Measurements from ENCODE around the gene LHX2.

The LHX2 gene

GRCh38 chr9:124015661-124016131, 4.1 kb downstream of the LHX2 start:
- peaks cover 99% of the 10 kb centered on the region for H3K27me3 ChIP-seq (ENCODE audit: insufficient read depth, low read length)
- H3K4me1 ChIP-seq (ENCODE audit: insufficient read depth, low read length), result peaks cover 18% of the 10 kb centered on the region; the same call in 1 of the 2 replicates
- no peaks in the 10 kb centered on the region for H3K9me3 ChIP-seq (ENCODE audit: insufficient read depth, low read depth, low read length)
- 1% methylated on average over 26 of the region's 26 CpGs for WGBS
- H3K9ac ChIP-seq (ENCODE audit: low read depth, low read length), result no peak overlapping the region
- H3K4me3 ChIP-seq (ENCODE audit: low read length), result peak overlapping the region; percentile 26; the same call in 1 of the 2 replicates
- no peak overlapping the region for H3K27ac ChIP-seq (ENCODE audit: low read depth, low read length)
- H3K36me3 ChIP-seq (ENCODE audit: insufficient read depth, low read length), result no peaks in the 10 kb centered on the region

- peak overlapping the region; percentile 51; the same call in 1 of the 2 replicates for H3K4me3 ChIP-seq (ENCODE audit: low read length)
- no peaks in the 10 kb centered on the region for H3K9me3 ChIP-seq (ENCODE audit: insufficient read depth, low read depth, low read length)
- H3K36me3 ChIP-seq (ENCODE audit: insufficient read depth, low read length), result no peaks in the 10 kb centered on the region
- peaks cover 16% of the 10 kb centered on the region; the same call in 1 of the 2 replicates for H3K4me1 ChIP-seq (ENCODE audit: insufficient read depth, low read length)
- 2% methylated on average over 37 of the region's 45 CpGs for WGBS
- H3K27ac ChIP-seq (ENCODE audit: low read depth, low read length), result no peak overlapping the region
- H3K27me3 ChIP-seq (ENCODE audit: insufficient read depth, low read length), result peaks cover 100% of the 10 kb centered on the region
- H3K9ac ChIP-seq (ENCODE audit: low read depth, low read length), result no peak overlapping the region
These were observed 4.8 kb downstream of the LHX2 start for GRCh38 chr9:124016175-124017050.

DNA sequence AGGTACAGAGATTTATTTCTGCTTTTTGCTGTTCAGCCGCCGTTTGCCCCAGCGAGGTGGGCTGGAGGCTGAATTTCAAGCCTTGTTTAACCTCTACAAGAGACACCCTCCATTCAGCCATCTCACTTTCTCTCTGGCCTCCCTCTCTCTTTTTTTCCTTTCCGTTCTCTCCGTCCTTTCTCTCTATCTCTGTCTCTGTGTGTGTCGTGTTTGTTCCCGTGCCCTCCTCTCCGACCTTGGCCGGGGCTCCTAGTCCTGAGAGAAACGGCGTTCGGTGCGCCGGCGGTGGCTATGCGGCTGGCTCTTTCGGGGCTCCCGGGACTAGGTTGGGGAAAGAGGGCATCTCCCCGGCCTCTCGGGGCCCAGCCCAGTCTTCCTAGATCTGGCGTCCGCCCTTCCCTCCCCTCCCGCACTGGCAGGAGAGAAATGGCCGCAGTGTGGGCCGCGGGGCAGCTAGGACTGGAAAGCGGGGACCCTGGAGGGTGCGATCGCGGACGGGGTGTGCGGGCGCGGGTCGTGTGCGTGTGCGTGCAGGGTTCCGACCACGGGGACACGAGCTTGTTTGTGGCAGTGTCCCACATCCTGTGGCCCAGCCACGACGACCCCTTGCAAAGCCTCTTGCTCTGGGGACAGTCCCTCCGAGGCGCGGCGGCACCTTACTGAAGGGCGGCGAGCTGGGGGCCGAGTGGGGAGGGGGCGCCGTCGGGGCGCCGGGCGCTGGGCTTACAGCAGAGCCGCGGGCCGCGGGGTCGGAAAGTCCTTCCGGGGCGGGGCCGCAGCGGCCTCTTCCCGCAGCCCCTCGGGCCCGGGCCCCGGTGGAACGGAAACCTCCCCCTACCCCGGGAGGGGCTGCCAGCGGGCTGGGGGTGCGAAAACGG, 5.7 kb downstream of the LHX2 start:
- H3K9ac ChIP-seq (ENCODE audit: low read depth, low read length), result no peak overlapping the region
- peaks cover 16% of the 10 kb centered on the region; the same call in 1 of the 2 replicates for H3K4me1 ChIP-seq (ENCODE audit: insufficient read depth, low read length)
- H3K27ac ChIP-seq (ENCODE audit: low read depth, low read length), result no peak overlapping the region
- H3K9me3 ChIP-seq (ENCODE audit: insufficient read depth, low read depth, low read length), result no peaks in the 10 kb centered on the region
- peaks cover 100% of the 10 kb centered on the region for H3K27me3 ChIP-seq (ENCODE audit: insufficient read depth, low read length)
- H3K4me3 ChIP-seq (ENCODE audit: low read length), result peak overlapping the region; percentile 51
- H3K36me3 ChIP-seq (ENCODE audit: insufficient read depth, low read length), result no peaks in the 10 kb centered on the region
- 1% methylated on average over 73 of the region's 73 CpGs for WGBS

DNA sequence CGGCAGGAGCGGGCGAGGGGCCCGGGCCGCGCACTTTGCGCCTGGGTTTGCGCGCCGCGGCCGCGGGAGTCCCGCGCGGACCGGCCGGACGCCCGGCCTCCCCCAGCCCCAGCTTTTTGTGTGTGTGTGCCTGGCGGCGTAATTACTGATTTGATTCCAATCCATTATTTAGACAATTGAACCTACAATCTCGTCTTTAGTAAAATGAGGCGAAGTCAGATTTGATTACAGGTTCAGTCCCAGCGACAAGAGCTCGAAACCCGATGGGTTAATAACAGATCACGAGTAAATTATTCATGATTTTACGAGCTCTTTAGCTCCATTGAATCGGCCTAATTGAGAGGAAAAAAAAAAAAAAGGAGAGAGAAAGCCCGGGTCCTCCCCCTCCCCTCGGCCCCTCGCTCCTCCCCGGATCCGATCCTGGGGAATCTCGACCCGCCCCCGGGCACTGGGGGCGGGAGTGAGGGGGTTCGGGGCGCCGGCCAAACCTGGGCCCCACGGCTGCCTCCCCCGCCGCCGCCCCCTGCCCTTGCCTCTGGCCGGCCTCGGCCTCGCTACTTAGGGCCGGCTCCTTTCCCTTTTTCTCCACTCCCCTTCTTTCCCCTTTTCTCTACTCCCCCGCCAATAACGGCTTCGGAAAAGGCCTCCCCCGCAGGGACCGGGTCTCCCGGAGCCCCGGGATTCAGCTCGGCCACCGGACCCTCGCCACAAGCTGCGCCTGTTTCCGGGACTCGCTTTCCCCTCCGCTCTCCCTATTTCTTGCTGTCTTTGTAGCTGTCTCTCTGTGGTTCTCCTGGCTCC, 6.6 kb downstream of the LHX2 start:
- Histone ChIP-seq H3K36me3 (ENCODE audit: insufficient read depth, low read length) (no peaks in the 10 kb centered on the region), H3K27me3 (ENCODE audit: insufficient read depth, low read length) (peaks cover 100% of the 10 kb centered on the region), H3K4me3 (ENCODE audit: low read length) (peak overlapping the region; percentile 51), H3K4me1 (ENCODE audit: insufficient read depth, low read length) (peaks cover 16% of the 10 kb centered on the region; the same call in 1 of the 2 replicates), H3K9me3 (ENCODE audit: insufficient read depth, low read depth, low read length) (no peaks in the 10 kb centered on the region), H3K27ac (ENCODE audit: low read depth, low read length) (no peak overlapping the region), H3K9ac (ENCODE audit: low read depth, low read length) (no peak overlapping the region)
- under 1% methylated on average over 61 of the region's 64 CpGs for WGBS

DNA sequence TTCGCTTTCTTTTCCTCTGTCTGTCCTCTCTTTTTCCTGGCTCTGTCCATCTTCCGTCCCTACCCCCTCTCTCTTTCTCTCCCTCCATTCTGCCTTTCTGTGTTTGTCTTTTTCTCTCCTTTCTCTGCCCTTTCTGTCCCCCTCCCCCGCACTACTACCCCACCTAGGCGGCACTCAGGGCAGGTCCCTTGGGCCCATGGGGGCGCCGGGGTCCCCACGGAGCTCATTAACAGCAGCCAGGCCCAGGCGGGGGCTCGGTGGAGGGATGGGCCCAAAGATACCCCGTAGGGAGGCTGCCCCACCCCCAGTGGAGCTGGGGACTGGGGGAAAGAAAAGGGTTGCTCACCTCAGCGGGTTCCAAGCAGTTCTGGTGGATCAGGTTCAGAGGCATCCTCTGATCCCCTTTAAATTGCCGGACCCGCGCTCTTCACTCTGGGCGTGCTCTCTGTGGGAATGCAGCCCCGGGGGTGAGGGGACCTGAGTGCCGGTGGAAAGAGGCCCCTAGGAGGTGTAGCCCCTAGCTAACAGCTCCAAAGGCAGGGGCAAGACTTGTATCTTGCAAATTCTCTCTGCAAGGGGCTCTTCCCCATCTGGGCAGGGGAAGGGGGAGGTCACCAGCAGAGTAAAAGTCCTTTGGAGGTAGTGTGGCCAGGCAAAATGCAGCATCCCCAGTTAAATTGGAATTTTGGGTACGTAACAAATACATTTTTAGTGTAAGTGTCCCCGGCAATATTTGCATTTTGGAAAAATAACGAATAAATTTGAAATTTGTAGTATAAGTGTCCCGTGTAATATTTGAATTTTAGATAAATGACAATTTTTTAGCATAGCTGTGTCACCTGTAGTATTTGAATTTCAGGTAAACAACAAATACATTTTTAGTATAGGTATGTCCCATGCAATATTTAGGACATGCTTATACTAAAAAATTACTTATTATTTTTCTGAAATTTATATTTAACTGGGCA, 7.4 kb downstream of the LHX2 start:
- Histone ChIP-seq H3K36me3 (ENCODE audit: insufficient read depth, low read length) (no peaks in the 10 kb centered on the region), H3K9me3 (ENCODE audit: insufficient read depth, low read depth, low read length) (no peaks in the 10 kb centered on the region), H3K4me3 (ENCODE audit: low read length) (peak overlapping the region; percentile 51), H3K4me1 (ENCODE audit: insufficient read depth, low read length) (peaks cover 16% of the 10 kb centered on the region; the same call in 1 of the 2 replicates), H3K27me3 (ENCODE audit: insufficient read depth, low read length) (peaks cover 100% of the 10 kb centered on the region), H3K27ac (ENCODE audit: low read depth, low read length) (no peak overlapping the region), H3K9ac (ENCODE audit: low read depth, low read length) (no peak overlapping the region)
- under 1% methylated on average over 21 of the region's 21 CpGs for WGBS

DNA sequence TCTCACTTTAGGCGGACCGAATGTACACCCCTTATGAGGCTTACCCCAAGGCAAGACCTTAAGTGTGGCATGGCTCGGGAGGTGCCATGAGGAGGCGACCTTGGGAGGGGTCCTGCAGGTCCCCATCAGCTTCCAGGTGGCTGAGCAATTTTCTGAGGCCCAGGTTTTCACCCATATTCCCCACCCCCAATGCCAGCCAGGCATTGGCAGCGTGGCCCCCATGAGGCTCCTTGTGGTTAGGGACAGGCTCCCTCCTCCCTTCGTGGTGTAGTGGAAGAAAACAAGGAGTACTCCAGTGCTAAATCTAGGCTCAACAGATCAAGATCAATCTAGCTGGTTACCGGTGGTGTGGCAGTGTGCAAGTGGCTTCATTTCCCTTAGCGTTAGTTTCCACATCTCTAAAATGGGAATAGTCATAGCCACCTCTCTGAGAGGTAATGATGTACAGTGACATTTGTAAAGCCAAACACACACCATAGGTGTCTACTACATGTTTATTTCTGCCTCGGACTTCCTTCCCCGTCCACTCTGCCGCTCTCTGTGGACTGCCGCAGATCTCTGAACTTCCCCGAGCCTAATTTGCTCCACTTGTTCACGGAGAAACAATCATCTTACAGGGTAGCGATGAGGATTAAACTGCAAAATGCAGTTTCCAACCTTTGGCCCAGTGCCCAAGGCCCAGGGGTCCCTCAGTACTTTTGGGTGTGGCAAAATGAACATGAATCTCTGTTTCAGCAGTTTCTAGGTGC, 8.4 kb downstream of the LHX2 start:
- no peak overlapping the region for H3K9ac ChIP-seq (ENCODE audit: low read depth, low read length)
- 10% methylated on average over 15 of the region's 15 CpGs for WGBS
- H3K4me1 ChIP-seq (ENCODE audit: insufficient read depth, low read length), result peaks cover 16% of the 10 kb centered on the region; the same call in 1 of the 2 replicates
- peaks cover 100% of the 10 kb centered on the region for H3K27me3 ChIP-seq (ENCODE audit: insufficient read depth, low read length)
- no peaks in the 10 kb centered on the region for H3K9me3 ChIP-seq (ENCODE audit: insufficient read depth, low read depth, low read length)
- H3K27ac ChIP-seq (ENCODE audit: low read depth, low read length), result no peak overlapping the region
- no peak overlapping the region for H3K4me3 ChIP-seq (ENCODE audit: low read length)
- H3K36me3 ChIP-seq (ENCODE audit: insufficient read depth, low read length), result no peaks in the 10 kb centered on the region

DNA sequence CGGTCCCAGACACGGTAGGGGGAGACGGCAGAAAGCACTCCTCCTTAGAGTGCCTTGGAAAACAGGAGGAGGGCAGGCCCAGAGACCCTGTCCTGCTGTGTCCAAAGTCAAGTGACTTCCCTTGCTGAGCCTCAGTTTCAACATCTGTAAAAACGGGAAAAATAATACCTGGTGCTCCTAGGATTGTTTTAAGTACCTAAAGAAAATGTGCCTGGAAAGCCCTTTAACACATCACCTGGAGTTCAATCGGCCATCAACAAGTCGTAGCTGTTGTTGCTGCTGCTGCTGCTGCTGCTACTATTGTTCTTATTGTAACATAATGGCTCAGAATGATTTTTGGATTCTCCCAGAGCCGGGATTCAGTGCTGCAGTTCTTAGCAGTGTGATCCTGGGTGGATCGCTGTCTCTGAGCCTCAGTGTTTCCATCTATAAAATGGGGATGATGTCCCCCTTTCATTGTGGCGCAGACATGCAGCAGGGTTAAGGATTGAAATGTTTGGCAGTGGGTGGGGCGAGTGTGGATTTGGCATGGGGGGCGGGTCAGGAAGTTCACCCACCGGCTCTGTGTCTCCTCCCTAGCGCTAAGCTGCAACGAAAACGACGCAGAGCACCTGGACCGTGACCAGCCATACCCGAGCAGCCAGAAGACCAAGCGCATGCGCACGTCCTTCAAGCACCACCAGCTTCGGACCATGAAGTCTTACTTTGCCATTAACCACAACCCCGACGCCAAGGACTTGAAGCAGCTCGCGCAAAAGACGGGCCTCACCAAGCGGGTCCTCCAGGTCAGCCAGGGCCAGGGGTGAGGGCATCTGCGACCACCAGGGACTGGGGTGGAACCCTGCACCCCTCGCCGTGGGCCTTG, 9.2 kb downstream of the LHX2 start:
- H3K9ac ChIP-seq (ENCODE audit: low read depth, low read length), result no peak overlapping the region
- peaks cover 92% of the 10 kb centered on the region for H3K27me3 ChIP-seq (ENCODE audit: insufficient read depth, low read length)
- no peaks in the 10 kb centered on the region for H3K9me3 ChIP-seq (ENCODE audit: insufficient read depth, low read depth, low read length)
- peaks cover 16% of the 10 kb centered on the region; the same call in 1 of the 2 replicates for H3K4me1 ChIP-seq (ENCODE audit: insufficient read depth, low read length)
- 7% methylated on average over 31 of the region's 31 CpGs for WGBS
- no peak overlapping the region for H3K4me3 ChIP-seq (ENCODE audit: low read length)
- H3K36me3 ChIP-seq (ENCODE audit: insufficient read depth, low read length), result no peaks in the 10 kb centered on the region
- no peak overlapping the region for H3K27ac ChIP-seq (ENCODE audit: low read depth, low read length)

DNA sequence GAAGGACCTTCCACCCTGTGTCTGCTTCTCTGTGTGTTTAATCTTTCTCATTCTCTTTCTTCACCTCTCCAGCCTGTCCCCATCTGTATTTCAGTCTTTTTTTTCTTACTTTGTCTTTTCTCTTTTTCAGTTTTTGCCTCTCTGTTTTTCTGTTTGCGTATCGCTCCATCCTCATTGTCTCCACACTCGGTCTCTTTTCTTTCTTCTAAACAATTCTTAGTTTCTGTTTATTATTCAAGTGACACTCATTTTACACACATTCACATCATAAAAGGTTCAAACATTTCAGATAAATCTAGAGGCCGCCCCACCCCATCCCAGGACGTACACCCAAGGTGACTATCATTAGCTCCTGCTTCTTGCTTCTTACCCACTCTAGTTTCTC, 9.8 kb downstream of the LHX2 start:
- Histone ChIP-seq H3K4me1 (ENCODE audit: insufficient read depth, low read length) (peaks cover 16% of the 10 kb centered on the region; the same call in 1 of the 2 replicates), H3K9ac (ENCODE audit: low read depth, low read length) (no peak overlapping the region), H3K4me3 (ENCODE audit: low read length) (no peak overlapping the region), H3K27ac (ENCODE audit: low read depth, low read length) (no peak overlapping the region), H3K27me3 (ENCODE audit: insufficient read depth, low read length) (peaks cover 86% of the 10 kb centered on the region), H3K36me3 (ENCODE audit: insufficient read depth, low read length) (no peaks in the 10 kb centered on the region), H3K9me3 (ENCODE audit: insufficient read depth, low read depth, low read length) (no peaks in the 10 kb centered on the region)
- 17% methylated on average over 5 of the region's 5 CpGs for WGBS

All from HUES64 (cell line).